HG03103 (cell line): ENCODE data around the gene LLGL2.
"Not testable (repeated sequence)": the region's sequence is repeated elsewhere in the genome, so short reads cannot be mapped to it uniquely, and the experiment has no call there.

Experiments used
- ATAC-seq: cut with Tn5 transposase; IDR thresholded peaks from one replicate; pipeline ENCODE4 v1.9.1; 2021; ENCODE audit warnings: low read depth; ENCODE audit not compliant: unreplicated experiment

The LLGL2 gene

GRCh38 chr17:75565618-75566017 lies 40.1 kb downstream of the LLGL2 start:
- no peak for ATAC-seq

- no peak for ATAC-seq
Observed at GRCh38 chr17:75566416-75566815, 40.9 kb downstream of the LLGL2 start.

GRCh38 chr17:75566834-75567233 lies 41.3 kb downstream of the LLGL2 start:
- no peak for ATAC-seq

- ATAC-seq = no peak
Observed at GRCh38 chr17:75568412-75569255, 43.1 kb downstream of the LLGL2 start.

- ATAC-seq = no peak
Observed at GRCh38 chr17:75570034-75570676, 44.7 kb downstream of the LLGL2 start.

- ATAC-seq = no peak
Observed at GRCh38 chr17:75570772-75571171, 45.3 kb downstream of the LLGL2 start.

- ATAC-seq = no peak
Observed at GRCh38 chr17:75571197-75571884, 45.8 kb downstream of the LLGL2 start.

- ATAC-seq = no peak
Observed at GRCh38 chr17:75571885-75572215, 46.4 kb downstream of the LLGL2 start.

- no peak for ATAC-seq
Observed at GRCh38 chr17:75572713-75573539, 47.4 kb downstream of the LLGL2 start.

GRCh38 chr17:75573540-75573957 lies 48.1 kb downstream of the LLGL2 start:
- ATAC-seq = no peak

GRCh38 chr17:75573994-75574393 lies 48.5 kb downstream of the LLGL2 start:
- no peak for ATAC-seq

- ATAC-seq = no peak
Observed at GRCh38 chr17:75574404-75575036, 49.0 kb downstream of the LLGL2 start.

- ATAC-seq = no peak
Observed at GRCh38 chr17:75575197-75575596, 49.7 kb downstream of the LLGL2 start.

GRCh38 chr17:75575728-75576127 lies 50.2 kb downstream of the LLGL2 start:
- no peak for ATAC-seq

- ATAC-seq = no peak
Observed at GRCh38 chr17:75576661-75577060, 51.2 kb downstream of the LLGL2 start.

- not testable (repeated sequence) for ATAC-seq
Observed at GRCh38 chr17:75581121-75581725, 55.7 kb downstream of the LLGL2 start.

GRCh38 chr17:75583197-75583596 lies 57.7 kb downstream of the LLGL2 start:
- ATAC-seq = not testable (repeated sequence)

GRCh38 chr17:75584849-75585175 lies 59.3 kb downstream of the LLGL2 start:
- no peak for ATAC-seq

GRCh38 chr17:75587675-75588595 lies 62.4 kb downstream of the LLGL2 start, which contains the start of gene MYO15B:
MYO15B (plus strand) TSS chr17:75587800; CDS start chr17:75588058, 258 bp downstream.
- no peak for ATAC-seq
